ENCODE measurements around the gene ANKRD61. TPM values are rescaled to one million over a fixed set of nuclear protein-coding genes. Genes with fewer than 3 reads are reported as not detected.

ANKRD61 gene
- total and polyA plus RNA-seq, 2 experiments from 2014 or later = 0.81 TPM; not detected in 1

DNA sequence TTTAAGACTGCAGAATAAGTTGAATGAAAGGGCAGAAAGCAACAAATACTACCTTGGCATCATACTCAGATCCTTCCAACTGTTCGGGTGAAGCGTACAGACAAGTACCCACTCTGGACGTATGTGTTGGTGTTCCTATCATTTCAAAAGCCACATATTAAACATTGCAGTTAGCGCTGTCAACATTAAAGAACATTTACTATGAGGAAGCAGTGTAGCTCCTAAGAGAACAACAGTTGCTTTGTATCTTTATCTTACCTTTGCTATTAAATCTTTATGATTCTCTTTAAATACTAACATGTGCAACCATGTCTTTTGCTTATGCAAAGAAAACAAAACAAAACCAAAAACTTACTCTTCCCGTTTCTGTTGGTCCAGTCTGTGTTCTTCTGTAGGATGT is 2.6 kb upstream of the ANKRD61 start:
- peaks cover 4% of the 10 kb centered on the region for H4K20me1 ChIP-seq (ENCODE audit: insufficient read depth, poor library complexity, severe bottlenecking)
- no peak for DNase-seq (ENCODE audit: low spot score)
- no peaks in the 10 kb centered on the region for H3K9me3 ChIP-seq (ENCODE audit: low read depth)
- H3K4me1 ChIP-seq (ENCODE audit: insufficient read depth) = no peaks in the 10 kb centered on the region
- 94% methylated on average over 5 of the region's 5 CpGs for WGBS (ENCODE audit: low lambda C conversion rate, missing lambda C conversion rate)
- H2AFZ ChIP-seq = no peak overlapping the region
- H3K36me3 ChIP-seq (replicated peaks; ENCODE audit: insufficient read depth, low read depth) = no peaks in the 10 kb centered on the region
- H3K27me3 ChIP-seq = no peaks in the 10 kb centered on the region
- peaks cover 6% of the 10 kb centered on the region for H3K79me2 ChIP-seq
- H3K4me2 ChIP-seq = no peak overlapping the region
- H3K9me2 ChIP-seq (replicated peaks; ENCODE audit: insufficient read depth) = no peaks in the 10 kb centered on the region
- no peak overlapping the region for H3K4me3 ChIP-seq
- no peak overlapping the region for H3K27ac ChIP-seq
- no peak for TF ChIP-seq CTCF (IDR thresholded peaks at IDR 0.05; ENCODE audit: poor library complexity)
- TF ChIP-seq EZH2phosphoT487 (IDR thresholded peaks at IDR 0.05; ENCODE audit: low read depth, severe bottlenecking, unreplicated experiment) = no peak
- no peak for TF ChIP-seq EZH2 (IDR thresholded peaks at IDR 0.05; ENCODE audit: borderline replicate concordance)

- no peaks in the 10 kb centered on the region for H3K36me3 ChIP-seq (replicated peaks; ENCODE audit: insufficient read depth, low read depth)
- H3K4me3 ChIP-seq = no peak overlapping the region
- peaks cover 16% of the 10 kb centered on the region for H3K79me2 ChIP-seq
- DNase-seq (ENCODE audit: low spot score) = no peak
- no peak for TF ChIP-seq EZH2phosphoT487 (IDR thresholded peaks at IDR 0.05; ENCODE audit: low read depth, severe bottlenecking, unreplicated experiment)
- no peak for TF ChIP-seq CTCF (IDR thresholded peaks at IDR 0.05; ENCODE audit: poor library complexity)
- TF ChIP-seq EZH2 (IDR thresholded peaks at IDR 0.05; ENCODE audit: borderline replicate concordance) = no peak
- no peaks in the 10 kb centered on the region for H3K9me3 ChIP-seq (ENCODE audit: low read depth)
- no peaks in the 10 kb centered on the region for H3K4me1 ChIP-seq (ENCODE audit: insufficient read depth)
- WGBS (ENCODE audit: low lambda C conversion rate, missing lambda C conversion rate) = 92% methylated on average over 3 of the region's 3 CpGs
- no peak overlapping the region for H3K27ac ChIP-seq
- H3K4me2 ChIP-seq = no peak overlapping the region
- H4K20me1 ChIP-seq (ENCODE audit: insufficient read depth, poor library complexity, severe bottlenecking) = peaks cover 4% of the 10 kb centered on the region
- no peak overlapping the region for H2AFZ ChIP-seq
- no peaks in the 10 kb centered on the region for H3K27me3 ChIP-seq
- no peaks in the 10 kb centered on the region for H3K9me2 ChIP-seq (replicated peaks; ENCODE audit: insufficient read depth)
Measured at GRCh38 chr7:6031567-6031966, 391 bp downstream of the ANKRD61 start.

- no peak overlapping the region for H2AFZ ChIP-seq
- H3K27ac ChIP-seq = no peak overlapping the region
- H3K4me2 ChIP-seq = no peak overlapping the region
- H3K4me3 ChIP-seq = no peak overlapping the region
- H3K27me3 ChIP-seq = no peaks in the 10 kb centered on the region
- no peaks in the 10 kb centered on the region for H3K4me1 ChIP-seq (ENCODE audit: insufficient read depth)
- DNase-seq (ENCODE audit: low spot score) = no peak
- no peaks in the 10 kb centered on the region for H3K9me3 ChIP-seq (ENCODE audit: low read depth)
- H3K9me2 ChIP-seq (replicated peaks; ENCODE audit: insufficient read depth) = no peaks in the 10 kb centered on the region
- no peaks in the 10 kb centered on the region for H3K36me3 ChIP-seq (replicated peaks; ENCODE audit: insufficient read depth, low read depth)
- WGBS (ENCODE audit: low lambda C conversion rate, missing lambda C conversion rate) = 95% methylated on average over 5 of the region's 5 CpGs
- H3K79me2 ChIP-seq = peaks cover 22% of the 10 kb centered on the region
- TF ChIP-seq EZH2phosphoT487 (IDR thresholded peaks at IDR 0.05; ENCODE audit: low read depth, severe bottlenecking, unreplicated experiment) = no peak
- no peak for TF ChIP-seq EZH2 (IDR thresholded peaks at IDR 0.05; ENCODE audit: borderline replicate concordance)
- no peak for TF ChIP-seq CTCF (IDR thresholded peaks at IDR 0.05; ENCODE audit: poor library complexity)
- peaks cover 4% of the 10 kb centered on the region for H4K20me1 ChIP-seq (ENCODE audit: insufficient read depth, poor library complexity, severe bottlenecking)
Measured at GRCh38 chr7:6032167-6032566, 991 bp downstream of the ANKRD61 start.

GRCh38 chr7:6032641-6033040 is 1.5 kb downstream of the ANKRD61 start:
- TF ChIP-seq EZH2phosphoT487 (IDR thresholded peaks at IDR 0.05; ENCODE audit: low read depth, severe bottlenecking, unreplicated experiment) (no peak), EZH2 (IDR thresholded peaks at IDR 0.05; ENCODE audit: borderline replicate concordance) (no peak), CTCF (IDR thresholded peaks at IDR 0.05; ENCODE audit: poor library complexity) (no peak)
- peaks cover 4% of the 10 kb centered on the region for H4K20me1 ChIP-seq (ENCODE audit: insufficient read depth, poor library complexity, severe bottlenecking)
- no peak overlapping the region for H3K4me2 ChIP-seq
- H3K27ac ChIP-seq = no peak overlapping the region
- no peaks in the 10 kb centered on the region for H3K9me3 ChIP-seq (ENCODE audit: low read depth)
- H3K4me1 ChIP-seq (ENCODE audit: insufficient read depth) = no peaks in the 10 kb centered on the region
- WGBS (ENCODE audit: low lambda C conversion rate, missing lambda C conversion rate) = 95% methylated on average over 7 of the region's 7 CpGs
- H3K36me3 ChIP-seq (replicated peaks; ENCODE audit: insufficient read depth, low read depth) = no peaks in the 10 kb centered on the region
- no peak overlapping the region for H2AFZ ChIP-seq
- DNase-seq (ENCODE audit: low spot score) = no peak
- H3K4me3 ChIP-seq = no peak overlapping the region
- H3K27me3 ChIP-seq = no peaks in the 10 kb centered on the region
- H3K79me2 ChIP-seq = peaks cover 22% of the 10 kb centered on the region
- no peaks in the 10 kb centered on the region for H3K9me2 ChIP-seq (replicated peaks; ENCODE audit: insufficient read depth)
